Germinal center (tissue), 1 donor: ENCODE results near the gene SLCO4A1.

ENCODE experiments used
- DNase-seq: peaks from one replicate; pipeline ENCODE4 v3.0.0; 2012; ENCODE audit warnings: mixed read lengths, low spot score

The SLCO4A1 gene

DNA sequence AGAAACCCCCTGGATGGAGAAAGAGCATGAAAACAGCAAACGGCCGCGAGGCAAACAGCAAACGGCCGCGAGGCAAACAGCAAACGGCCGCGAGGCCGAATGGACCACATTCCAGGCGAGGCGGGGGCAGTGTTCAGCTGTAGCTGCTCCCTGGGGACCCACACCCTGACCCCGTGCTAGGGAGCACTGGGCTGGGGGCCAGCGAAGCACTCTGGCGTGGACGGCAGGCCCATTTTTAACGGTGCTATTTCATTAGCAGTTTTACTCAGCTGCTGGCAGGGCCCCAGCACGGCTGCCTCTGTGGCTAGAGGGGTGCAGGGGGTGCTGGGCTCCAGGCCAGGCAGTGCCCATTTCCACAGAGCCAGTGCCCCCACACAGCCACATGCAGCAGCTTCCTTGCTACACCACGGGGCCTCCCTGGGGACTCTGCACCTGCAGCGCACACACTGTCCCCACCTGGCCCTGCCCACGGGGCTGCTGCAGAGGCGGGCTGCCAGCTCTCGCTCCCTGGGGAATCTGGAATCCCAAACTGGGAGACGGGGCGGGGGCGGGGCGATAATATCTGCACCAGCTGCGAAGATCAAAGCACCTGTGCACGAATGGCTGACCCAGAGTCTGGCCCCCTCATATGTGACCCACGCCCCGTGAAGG lies 35.6 kb upstream of the SLCO4A1 start:
- DNase-seq: peak; percentile 77

DNA sequence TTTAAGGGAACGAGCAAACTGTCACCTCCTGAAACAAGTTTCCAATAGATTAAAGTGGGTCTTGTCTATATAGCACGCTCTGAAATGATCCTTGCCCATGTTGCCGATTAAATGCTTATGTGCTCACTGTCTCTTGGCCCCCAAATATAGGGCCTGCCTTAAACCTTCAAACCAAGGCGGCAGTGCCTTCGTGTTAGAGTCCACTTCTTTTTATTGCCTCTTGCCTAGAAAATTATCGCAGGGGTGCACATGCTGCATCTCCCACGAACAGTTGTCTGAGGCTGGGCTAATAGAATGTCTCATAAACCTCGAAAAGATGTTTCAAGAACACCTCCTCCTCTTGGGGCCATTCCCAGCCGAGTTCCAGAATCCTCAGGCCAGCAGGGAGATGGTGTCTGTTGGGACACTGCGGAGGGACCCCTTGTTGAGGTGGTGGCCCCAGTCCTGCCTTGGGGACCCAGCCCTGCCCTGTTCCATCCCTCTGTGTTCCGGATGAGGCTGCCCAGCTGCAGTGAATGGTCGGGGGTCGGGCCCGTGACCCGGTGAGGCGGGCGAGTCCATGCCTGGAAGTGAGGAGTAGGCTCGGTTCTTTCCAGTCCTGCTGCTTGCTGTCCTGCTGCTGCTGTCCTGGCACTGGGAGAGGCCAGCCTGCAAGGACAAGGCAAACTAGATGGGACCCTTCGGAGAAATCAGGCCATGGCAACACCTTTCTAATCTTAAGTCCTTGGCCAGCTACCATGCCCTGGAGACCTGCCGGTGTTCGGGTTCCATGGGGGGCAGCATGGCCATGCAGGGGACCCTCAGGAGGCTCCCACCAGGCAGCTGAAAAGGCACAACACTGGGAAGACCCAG lies 34.7 kb upstream of the SLCO4A1 start:
- DNase-seq: no peak

DNA sequence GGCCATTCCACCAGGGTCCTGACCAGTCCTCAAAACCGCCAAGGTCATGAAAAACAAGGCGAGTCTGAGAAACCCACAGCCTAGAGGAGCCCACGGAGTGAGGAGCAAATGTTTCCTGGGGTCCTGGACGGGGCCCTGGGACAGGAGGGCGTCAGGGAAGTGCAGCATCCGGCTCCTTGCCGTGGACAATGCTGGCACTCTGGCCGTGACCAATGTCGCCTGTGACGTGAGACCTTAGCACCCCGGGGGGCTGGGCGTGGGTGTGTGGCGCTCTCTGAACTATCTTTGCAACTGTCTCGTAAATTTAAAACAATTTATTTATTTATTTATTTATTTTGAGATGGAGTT lies 34.1 kb upstream of the SLCO4A1 start:
- DNase-seq: no peak

DNA sequence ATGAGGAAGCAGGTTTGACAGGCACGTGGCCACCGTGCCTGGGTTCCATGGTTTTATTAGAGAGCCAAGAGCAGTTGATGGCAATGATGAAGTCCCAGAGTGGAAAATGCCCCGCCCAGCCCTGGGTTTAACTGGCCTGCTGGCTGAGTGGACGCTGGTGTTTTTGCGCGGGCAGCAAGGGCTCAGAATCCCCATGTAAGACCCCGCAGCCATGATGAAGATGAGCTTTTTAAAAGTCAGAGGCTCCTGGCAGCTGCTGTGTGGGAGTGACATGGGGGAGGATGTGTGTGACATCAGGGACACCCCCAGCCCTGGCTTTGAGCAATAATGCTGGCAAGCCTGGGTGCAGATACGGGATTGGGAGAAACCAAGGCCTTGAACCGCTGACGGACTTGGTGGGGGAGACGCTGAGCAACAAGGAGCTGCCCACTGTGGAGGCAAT lies 33.0 kb upstream of the SLCO4A1 start:
- DNase-seq: no peak

DNA sequence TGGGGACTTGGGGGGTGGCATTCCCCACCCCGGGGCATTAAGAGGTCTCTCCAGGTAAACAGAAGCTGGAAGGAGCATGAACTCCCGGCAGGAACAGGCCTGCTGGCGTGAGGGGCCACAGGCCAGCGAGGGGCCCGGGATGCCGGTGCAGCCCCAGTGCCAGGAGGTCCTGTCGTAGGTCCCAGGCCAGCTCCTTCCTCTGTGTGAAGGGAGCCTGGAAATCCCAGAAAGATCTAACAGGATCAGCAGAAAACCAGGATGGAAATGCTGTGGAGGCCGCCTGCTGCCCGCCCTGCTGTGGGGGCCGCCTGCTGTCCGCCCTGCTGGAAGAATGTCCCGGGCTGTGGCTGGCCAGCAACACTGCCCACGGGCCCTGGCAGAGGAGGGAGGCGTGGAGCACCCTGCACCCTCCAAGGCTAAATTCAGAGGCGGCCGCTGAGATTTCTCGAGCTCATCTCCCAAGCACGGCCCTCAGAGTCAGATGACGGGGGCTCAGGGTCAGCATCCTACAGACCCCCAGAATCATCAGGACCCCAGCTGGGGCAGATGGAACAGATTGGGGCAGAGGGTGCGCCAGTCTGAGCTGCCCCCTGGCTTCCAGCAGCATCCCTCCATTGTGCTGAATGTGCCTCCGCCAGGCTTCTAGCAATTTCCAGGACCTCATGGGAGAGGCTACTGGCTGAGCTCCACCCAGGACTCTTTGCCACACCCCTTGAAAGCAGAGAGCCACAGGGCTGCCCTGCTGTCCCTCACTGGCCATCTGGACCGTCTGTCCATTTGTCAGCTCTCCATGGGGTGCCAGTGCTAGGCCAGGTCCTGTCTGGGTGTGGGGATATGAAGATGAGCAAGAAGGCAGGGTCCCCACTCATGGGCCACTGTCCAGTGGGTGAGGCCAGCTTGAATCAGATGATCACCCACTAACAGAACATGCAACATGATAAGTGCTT lies 32.2 kb upstream of the SLCO4A1 start:
- no peak for DNase-seq

DNA sequence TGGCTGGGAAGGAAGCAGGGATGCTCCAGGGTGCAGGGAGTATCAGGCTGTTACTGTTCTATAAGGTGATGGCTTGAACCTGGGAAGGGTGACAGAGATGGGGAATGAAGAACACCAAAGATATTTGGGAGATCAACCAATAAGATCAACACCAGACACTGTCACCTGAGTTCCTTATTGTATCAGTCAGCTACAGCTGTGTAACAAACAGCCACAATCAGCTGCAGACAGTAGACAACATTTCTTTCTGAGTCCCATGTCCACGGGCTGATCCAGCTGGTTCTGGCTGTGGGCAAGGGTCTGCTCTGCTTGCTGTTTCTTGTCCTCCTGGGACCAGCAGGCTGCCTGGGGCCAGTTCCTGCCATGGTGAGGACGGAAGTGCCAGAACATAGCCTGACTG lies 31.3 kb upstream of the SLCO4A1 start:
- no peak for DNase-seq

DNA sequence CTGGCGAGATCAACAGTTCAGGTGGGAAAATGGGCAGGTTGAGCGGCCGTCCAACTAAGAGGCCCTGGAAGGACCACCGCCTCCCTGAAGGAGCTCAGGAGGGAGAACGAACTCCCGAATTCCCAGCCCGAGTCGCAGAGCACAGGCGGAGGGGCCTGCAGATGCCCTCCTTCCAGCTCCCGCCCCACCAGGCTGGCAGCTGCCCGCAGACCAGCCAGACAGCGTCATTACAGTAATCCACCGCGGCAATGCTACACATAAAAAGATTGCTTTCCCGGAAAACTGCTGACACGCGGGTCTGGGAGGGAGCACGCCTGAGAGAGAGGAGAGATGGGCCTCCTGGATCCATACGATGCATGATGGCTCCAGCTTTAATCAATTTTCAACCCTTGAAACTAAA lies 30.5 kb upstream of the SLCO4A1 start:
- no peak for DNase-seq

DNA sequence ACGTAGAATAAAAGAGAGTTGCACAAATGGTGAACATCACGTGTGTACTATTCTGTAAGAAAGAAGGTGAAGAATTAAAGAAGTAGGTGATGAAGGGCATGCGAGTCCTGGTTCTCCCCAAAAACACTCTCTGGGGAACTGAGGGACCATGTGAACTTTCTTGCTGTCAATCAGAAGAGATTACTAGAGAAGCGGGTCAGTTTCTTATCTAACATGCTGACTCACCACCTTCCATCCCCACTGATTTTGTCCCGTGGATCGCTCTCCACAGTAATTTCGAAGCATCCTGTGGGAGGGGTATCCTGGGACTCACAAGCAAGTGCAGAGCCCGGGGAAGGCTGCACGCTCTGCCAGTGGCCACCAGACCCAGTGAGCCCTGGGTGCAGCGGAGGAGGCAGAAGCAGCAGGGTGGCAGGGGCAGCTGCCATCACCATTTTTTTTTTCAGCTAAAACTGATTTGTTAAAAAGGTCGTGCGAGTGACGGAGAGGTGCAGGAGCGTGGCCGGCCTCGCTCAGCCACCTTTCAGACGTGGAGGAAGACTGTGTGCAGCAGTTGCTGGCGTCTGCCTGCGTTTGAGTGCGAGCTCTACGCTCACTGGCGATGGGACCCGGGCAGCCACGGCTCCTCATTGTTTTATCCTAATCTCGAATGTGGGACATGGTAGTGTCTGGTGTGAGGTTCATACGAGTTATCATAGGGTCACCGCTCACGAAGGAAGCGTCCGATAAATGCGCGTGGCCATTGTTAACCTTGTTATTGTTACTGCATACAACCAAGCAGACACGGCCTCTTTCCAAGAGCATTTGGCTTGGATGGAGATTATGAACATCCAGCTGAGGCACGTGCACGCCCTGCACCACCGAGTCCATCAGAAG lies 28.0 kb upstream of the SLCO4A1 start:
- no peak for DNase-seq

DNA sequence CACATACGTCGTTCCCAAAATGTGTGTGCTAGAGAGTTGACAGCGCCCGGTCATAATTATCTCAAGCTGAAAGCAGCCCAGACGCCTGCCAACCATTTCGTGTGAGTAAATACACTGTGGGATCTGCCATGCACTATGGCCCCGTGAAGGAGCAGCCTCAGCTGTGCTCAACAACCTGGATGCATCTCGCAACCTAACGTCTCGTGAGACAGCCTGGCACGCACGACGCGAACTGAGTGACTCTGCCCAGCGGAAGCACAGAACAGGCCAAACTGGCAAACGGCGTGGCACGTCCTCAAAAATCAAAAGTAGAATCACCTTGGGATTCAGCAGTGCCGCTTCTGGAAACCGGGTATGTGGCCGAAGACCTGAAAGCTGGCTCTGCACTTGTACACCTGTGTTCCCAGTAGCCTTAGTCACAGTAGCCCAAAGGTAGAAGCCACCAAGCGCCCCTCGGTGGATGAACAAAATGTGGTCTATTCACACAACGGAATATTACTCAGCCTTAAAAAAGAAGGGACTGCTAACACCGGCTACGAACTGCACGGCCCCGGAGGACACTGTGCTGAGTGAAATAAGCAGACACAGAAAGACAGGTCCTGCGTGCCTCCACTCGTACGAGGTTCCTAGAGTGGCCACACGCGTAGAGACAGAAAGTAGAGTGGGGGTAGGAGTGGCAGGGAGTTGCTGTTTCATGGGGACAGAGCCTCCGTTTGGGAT lies 27.2 kb upstream of the SLCO4A1 start:
- DNase-seq: no peak

DNA sequence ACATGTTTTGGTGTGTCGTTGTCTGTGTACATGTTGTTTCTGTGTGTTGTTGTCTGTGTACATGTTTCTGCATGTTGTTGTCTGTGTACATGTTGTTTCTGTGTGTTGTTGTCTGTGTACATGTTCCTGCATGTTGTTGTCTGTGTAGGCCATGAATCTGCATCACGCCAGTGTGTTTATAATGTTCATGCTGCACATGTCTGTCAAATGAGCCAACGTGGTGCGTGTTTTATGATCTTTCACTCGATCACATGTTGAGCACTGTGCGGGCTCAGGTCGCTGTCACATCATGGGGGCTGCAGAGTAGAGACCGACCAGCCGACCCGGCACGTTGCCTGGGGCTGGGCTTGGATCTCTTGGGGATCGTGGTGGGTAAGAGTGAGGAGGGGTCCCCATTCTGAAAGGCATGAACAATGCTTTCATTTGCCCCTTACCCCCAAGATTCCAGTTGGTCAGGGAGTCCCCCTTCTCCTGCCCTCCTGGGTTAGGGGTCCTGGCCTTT lies 26.5 kb upstream of the SLCO4A1 start:
- no peak for DNase-seq

DNA sequence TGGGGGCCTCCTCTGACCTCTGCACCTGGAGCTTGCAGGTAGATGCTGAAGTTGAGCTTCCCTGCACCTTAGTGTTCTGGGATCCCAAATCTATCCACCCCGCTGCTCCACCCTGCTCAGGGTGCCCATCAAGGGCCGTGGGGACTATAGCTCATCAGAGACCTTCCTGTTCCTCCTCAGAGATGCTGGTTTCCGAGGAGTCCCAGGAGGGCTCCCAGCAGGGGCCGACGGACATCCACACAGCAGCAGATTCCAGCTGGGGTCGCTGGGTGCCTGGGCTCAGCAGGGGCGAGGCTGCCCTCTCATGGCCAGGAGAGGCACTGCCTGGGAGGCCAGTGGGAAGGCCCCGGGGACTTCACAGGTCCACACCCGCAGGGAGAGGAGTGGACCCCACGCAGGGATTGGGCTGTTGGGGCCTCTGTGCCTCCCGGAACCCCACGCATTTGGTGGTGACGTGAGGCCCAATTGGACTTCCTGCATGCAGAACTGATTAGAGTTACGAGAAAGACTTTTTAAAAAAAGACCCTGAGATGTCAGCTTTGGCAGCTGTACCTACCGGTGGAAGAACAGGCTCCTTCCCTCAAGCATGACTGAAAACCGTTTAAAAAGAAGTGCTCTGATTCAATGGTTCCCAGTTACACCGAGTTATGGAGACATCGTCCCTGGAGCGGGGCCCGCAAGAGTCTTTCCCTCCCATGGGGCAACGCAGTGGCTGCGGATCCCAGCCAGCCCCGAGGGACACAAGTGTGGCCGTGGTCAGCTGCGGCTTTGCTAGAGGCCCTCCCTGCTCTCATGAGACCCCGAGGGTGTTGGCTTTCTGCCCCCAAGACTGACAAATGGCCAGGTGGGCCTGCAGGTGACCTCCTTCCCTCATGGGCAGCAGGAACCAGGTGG lies 25.3 kb upstream of the SLCO4A1 start:
- peak; percentile 82 for DNase-seq

DNA sequence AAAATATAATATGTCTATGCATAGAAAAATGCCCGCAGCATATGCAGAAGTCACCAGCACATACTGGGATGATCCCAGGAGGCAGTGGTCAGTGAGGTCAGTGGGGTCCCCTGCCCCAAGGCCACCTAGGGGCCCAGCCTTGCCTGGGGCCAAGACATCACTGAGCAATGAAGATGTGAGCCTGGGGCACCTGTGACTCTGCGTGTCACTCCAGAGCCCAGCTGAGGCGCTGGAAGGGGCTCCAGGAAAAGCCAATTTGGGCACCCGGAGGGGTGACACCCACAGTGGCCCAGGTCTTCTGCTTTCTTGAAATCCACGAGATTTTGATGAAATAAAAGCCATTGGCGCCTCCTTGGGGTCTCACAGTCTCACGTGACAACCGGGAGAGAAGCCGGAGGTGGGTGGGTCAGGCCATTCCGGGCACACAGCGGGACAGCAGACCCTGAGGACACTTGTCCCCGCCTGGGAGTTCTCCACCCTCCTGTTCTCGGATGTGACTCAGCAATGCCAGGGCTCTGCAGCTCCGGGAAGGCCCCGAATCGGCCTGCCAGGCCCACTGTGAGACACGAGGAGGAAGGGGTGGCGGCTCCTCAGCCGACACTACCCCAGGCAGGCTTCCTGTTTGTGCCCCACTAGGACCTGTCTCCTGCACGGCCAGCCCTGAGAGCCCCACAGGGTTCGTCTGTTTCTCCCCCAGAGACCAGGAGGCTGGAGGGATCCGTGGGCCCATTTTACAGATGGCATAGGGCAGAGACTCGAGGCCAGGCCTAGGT lies 24.4 kb upstream of the SLCO4A1 start:
- DNase-seq: peak; percentile 53

DNA sequence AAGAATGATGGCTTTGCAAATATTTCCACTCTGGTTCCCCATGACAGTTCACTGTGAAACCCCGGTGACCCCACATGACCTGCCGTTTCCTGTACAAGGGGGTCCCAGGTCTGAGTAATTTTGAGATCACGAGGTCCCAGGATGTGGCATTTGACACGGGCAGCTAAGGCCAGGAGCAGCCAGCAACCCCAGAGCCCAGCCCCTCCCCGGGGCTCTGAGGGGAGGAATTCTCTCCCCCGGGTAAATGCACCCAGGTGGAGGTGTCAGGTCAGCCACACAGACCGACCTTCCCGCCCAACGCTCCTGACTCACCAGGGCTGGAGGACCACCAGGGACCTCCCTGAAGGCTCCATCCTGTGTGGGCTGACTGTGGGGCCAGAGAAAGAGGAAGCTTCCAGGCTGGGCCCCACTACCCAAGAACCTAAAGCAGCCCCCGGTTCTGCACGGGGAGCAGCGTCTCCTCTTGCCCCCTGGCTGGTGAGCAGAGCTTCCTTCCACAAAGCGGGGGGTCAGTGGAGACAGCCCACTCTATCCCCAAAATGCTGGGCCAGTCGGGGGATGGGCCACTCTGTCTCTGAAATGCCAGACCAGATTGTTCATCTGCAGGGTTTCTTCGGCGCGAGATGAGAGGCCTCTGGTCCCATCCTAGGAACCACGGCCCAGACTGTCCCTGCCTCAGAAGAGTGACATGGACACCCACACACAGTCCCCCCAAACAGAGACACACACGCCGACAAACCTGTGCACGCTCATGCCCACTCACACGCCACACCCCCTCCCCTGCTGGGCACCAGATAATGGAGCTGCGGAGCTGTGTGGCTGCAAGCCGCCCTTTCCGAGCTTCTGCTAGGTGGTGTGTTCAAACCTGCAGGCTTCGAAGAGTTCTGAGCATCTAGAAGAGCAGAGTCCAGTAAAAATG lies 23.4 kb upstream of the SLCO4A1 start:
- peak; percentile 35 for DNase-seq

DNA sequence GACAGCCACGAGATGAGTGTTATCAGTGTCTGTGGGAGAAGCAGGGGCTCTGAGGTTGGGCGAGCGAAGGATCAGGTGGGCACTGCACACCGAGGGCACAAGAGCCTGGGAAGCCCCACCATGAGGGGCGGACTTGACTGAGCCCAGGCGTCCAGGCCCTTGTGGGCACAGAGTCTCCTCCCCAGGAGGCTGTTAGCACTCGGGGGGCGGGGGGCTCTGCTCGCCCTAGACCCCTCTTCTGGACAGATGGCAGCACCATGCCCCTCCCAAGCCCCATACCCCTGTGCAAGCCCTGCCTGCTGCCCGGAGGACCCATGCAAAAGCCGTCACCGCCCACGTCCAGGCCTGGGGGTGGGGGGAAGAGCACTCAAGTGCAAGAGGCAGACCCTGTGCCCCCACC lies 21.7 kb upstream of the SLCO4A1 start:
- DNase-seq: no peak

DNA sequence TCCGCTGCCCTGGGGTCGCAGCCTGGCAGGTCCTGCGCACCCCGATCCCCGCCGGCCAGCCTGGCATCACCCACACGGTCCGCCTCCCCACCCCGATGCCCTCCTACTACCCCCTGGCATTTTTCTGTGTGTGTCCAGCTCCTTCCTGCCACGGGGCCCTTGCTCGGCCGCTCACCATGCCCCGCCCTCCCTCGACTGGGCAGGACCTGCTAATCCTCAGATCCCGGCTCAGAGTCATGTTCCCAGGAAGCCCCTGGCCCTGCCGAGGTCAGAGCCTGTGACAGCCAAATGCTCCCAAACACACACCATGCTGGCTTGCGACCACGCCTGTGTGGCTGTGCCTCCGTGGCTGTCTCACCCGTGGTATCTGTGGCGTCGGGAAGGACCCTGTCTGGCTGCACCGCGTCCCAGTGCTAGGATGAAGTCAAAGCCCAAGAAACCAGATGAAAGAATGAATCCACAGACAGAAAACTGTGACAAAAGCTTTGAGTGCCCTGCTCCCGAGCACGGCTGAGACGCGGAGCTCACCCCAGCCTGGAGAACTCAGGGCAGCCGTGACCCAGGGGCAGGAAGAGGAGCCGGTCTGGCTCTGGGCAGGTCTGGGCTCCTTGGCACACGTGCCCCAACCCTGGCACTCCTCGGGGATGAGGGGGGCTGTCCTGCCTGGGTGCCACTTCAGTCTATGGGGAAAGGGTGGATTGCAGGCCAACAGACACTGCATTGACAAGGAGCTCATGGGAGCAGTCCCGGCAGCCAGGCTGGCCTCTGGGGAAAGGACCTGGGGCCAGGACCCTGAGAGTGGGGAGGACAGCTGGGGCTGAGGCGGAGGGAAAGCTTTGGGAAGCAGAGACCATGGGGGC lies 20.8 kb upstream of the SLCO4A1 start:
- DNase-seq: no peak

DNA sequence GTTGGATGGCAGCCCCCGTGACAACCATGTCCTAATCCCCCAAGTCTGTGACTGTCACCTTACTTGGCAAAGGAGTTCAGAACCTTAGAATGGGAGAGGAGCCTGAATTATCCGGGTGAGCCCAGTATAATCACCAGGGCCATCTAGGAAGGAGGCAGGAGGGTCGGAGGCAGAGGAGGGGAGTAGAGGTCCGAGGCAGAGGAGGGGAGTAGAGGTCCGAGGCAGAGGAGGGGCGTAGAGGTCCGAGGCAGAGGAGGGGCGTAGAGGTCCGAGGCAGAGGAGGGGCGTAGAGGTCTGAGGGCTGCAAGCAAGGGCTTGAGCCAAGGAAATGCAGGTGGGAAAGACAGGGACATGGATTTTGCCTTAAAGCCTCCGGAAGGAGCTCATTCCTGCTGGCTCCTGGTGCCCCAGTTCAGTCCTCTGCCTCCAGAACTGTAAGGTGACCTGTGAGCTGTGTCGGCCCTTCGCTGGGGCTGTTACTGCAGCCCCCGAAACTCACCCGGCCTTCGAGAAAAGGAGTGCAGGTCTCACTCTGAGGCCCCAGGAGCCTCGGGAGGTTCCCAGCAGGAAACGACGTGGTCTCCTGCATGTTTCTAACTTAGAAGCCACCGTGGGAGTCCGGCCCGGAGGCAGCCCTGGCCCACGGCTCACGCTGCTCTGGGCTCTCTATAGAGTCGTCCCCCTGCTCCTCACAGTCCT lies 20.0 kb upstream of the SLCO4A1 start:
- DNase-seq: no peak
